ENCODE data around the gene IL36B. TPM values are rescaled to one million over a fixed set of nuclear protein-coding genes. Genes with fewer than 3 reads are reported as not detected.

IL36B gene
- total RNA-seq, 1 experiment from 2014 or later, result not detected

DNA sequence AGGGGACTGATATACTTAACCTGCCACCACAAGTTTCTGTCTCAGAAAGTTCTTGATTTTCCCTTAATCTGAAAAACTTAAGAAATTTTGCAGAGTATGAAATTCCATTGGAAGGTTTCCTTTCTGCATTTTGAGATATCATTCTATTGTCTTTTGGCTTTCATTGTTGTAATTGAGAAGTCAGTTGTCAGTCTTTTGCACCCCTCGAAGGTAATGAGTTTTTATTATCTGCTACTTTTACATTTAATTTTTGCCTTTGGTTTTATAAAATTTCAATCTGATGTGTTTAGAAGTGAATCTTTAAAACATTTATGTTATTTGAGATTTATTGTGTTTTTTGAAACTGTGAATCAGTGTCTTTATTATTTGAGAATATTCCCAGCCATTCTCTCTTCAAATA lies 52.2 kb downstream of the IL36B start:
- DNase-seq, result no peak
- no peak overlapping the region for H2AFZ ChIP-seq
- no TSS peak for BruUV-seq (replicated peaks)
- H3K4me3 ChIP-seq, result no peak overlapping the region
- no peaks in the 10 kb centered on the region for H3K4me1 ChIP-seq (replicated peaks; ENCODE audit: insufficient read depth)
- intact Hi-C loops (cut with micrococcal nuclease; ENCODE audit: unreplicated experiment), result no loop called here
- ChIA-PET POLR2A (ENCODE audit: unreplicated experiment) (no interaction called here), CTCF (no interaction called here)
- no peak overlapping the region for H3K4me2 ChIP-seq
- H3K27me3 ChIP-seq (ENCODE audit: insufficient read depth, low read depth), result no peaks in the 10 kb centered on the region
- no peaks in the 10 kb centered on the region for H3K79me2 ChIP-seq (ENCODE audit: low read depth)
- H3F3A ChIP-seq (ENCODE audit: insufficient read depth, low read depth), result no peaks in the 10 kb centered on the region
- H3K9me2 ChIP-seq (ENCODE audit: insufficient read depth), result no peaks in the 10 kb centered on the region
- TF ChIP-seq CTCF (conservative IDR thresholded peaks at IDR 0.05) (no peak), EZH2 (IDR thresholded peaks at IDR 0.05; ENCODE audit: low read depth) (no peak)
- H3K27ac ChIP-seq, result no peak overlapping the region
- H3K9me3 ChIP-seq (ENCODE audit: insufficient read depth, low read depth), result peaks cover 22% of the 10 kb centered on the region
- no peaks in the 10 kb centered on the region for H4K20me1 ChIP-seq (ENCODE audit: insufficient read depth)
- H3K36me3 ChIP-seq (ENCODE audit: low read depth), result no peaks in the 10 kb centered on the region

- no TSS peak for BruUV-seq (replicated peaks)
- ChIA-PET POLR2A (ENCODE audit: unreplicated experiment) (no interaction called here), CTCF (no interaction called here)
- DNase-seq, result no peak
- Histone ChIP-seq H3K27me3 (ENCODE audit: insufficient read depth, low read depth) (no peaks in the 10 kb centered on the region), H4K20me1 (ENCODE audit: insufficient read depth) (no peaks in the 10 kb centered on the region), H3K27ac (no peak overlapping the region), H3K9me3 (ENCODE audit: insufficient read depth, low read depth) (peaks cover 30% of the 10 kb centered on the region), H3K4me3 (no peak overlapping the region), H3K79me2 (ENCODE audit: low read depth) (no peaks in the 10 kb centered on the region), H3F3A (ENCODE audit: insufficient read depth, low read depth) (no peaks in the 10 kb centered on the region), H2AFZ (no peak overlapping the region), H3K36me3 (ENCODE audit: low read depth) (no peaks in the 10 kb centered on the region), H3K4me2 (no peak overlapping the region), H3K4me1 (replicated peaks; ENCODE audit: insufficient read depth) (no peaks in the 10 kb centered on the region), H3K9me2 (ENCODE audit: insufficient read depth) (no peaks in the 10 kb centered on the region; the same call in 1 of the 2 replicates)
- intact Hi-C loops (cut with micrococcal nuclease; ENCODE audit: unreplicated experiment), result no loop called here
- TF ChIP-seq CTCF (conservative IDR thresholded peaks at IDR 0.05), result no peak
- TF ChIP-seq EZH2 (IDR thresholded peaks at IDR 0.05; ENCODE audit: low read depth), result no peak
These were observed 55.5 kb downstream of the IL36B start for GRCh38 chr2:112997151-112997550.

GRCh38 chr2:112996635-112997034 lies 56.0 kb downstream of the IL36B start:
- H4K20me1 ChIP-seq (ENCODE audit: insufficient read depth), result no peaks in the 10 kb centered on the region
- H2AFZ ChIP-seq, result no peak overlapping the region
- H3K27ac ChIP-seq, result no peak overlapping the region
- intact Hi-C loops (cut with micrococcal nuclease; ENCODE audit: unreplicated experiment), result no loop called here
- ChIA-PET CTCF (no interaction called here), POLR2A (ENCODE audit: unreplicated experiment) (no interaction called here)
- H3K4me3 ChIP-seq, result no peak overlapping the region
- H3K27me3 ChIP-seq (ENCODE audit: insufficient read depth, low read depth), result no peaks in the 10 kb centered on the region
- no peaks in the 10 kb centered on the region; the same call in 1 of the 2 replicates for H3K9me2 ChIP-seq (ENCODE audit: insufficient read depth)
- no peak overlapping the region for H3K4me2 ChIP-seq
- H3K4me1 ChIP-seq (replicated peaks; ENCODE audit: insufficient read depth), result no peaks in the 10 kb centered on the region
- TF ChIP-seq CTCF (conservative IDR thresholded peaks at IDR 0.05) (no peak), EZH2 (IDR thresholded peaks at IDR 0.05; ENCODE audit: low read depth) (no peak)
- no peak for DNase-seq
- H3K9me3 ChIP-seq (ENCODE audit: insufficient read depth, low read depth), result peaks cover 31% of the 10 kb centered on the region
- no TSS peak for BruUV-seq (replicated peaks)
- H3F3A ChIP-seq (ENCODE audit: insufficient read depth, low read depth), result no peaks in the 10 kb centered on the region
- no peaks in the 10 kb centered on the region for H3K79me2 ChIP-seq (ENCODE audit: low read depth)
- H3K36me3 ChIP-seq (ENCODE audit: low read depth), result no peaks in the 10 kb centered on the region
